HG03457 (cell line): Measurements from ENCODE around the gene SMARCA4.

ENCODE experiments used
- ATAC-seq: cut with Tn5 transposase; IDR thresholded peaks from one replicate; pipeline ENCODE4 v1.9.1; 2021; ENCODE audit warnings: moderate number of reproducible peaks; ENCODE audit not compliant: unreplicated experiment

The SMARCA4 gene

GRCh38 chr19:11028146-11028545, 67.3 kb downstream of the SMARCA4 start:
- ATAC-seq = no peak

DNA sequence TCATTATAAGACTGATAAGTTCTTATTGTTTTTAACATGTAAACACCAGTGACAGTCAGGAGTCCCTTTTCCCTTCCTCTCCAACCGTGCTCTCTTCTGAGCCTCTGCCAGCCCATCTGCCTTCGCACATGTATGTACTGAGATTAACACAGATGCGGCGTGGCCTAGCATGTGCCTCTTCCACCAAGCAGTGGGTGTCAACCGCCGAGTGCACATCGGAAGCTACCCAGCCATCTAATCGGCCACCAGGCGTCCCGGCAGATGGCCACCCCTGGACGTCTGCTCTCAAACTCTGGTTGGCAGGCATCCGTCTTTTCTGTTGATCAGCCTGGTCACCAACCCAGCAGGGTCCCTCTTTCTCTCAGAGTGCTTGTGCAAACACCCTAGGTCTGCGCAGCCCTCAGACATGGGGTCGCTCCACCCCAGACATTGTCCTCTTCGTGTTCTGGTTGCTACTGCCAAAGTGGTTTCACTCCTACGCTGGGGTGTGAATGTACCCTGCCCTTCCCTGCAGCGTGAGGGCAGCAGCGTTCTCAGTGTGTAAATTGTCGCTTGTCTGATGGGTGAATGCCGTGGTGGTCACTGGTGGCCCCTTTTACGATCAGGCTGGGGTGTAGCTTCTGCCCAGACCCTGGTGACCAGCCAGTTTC, 70.7 kb downstream of the SMARCA4 start:
- ATAC-seq = no peak

DNA sequence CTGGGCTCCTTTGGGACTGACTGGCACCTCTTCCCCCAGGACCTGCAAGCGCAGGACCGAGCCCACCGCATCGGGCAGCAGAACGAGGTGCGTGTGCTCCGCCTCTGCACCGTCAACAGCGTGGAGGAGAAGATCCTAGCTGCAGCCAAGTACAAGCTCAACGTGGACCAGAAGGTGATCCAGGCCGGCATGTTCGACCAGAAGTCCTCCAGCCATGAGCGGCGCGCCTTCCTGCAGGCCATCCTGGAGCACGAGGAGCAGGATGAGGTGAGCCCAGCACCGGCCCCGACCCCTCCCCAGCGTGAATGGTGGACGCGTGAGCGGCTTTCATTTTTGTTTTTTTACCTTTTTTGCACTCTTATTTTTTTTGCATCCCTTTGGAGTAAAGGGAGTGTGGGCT, 72.4 kb downstream of the SMARCA4 start:
- ATAC-seq = no peak

- ATAC-seq = no peak
Observed at GRCh38 chr19:11033763-11034162, 72.9 kb downstream of the SMARCA4 start.

DNA sequence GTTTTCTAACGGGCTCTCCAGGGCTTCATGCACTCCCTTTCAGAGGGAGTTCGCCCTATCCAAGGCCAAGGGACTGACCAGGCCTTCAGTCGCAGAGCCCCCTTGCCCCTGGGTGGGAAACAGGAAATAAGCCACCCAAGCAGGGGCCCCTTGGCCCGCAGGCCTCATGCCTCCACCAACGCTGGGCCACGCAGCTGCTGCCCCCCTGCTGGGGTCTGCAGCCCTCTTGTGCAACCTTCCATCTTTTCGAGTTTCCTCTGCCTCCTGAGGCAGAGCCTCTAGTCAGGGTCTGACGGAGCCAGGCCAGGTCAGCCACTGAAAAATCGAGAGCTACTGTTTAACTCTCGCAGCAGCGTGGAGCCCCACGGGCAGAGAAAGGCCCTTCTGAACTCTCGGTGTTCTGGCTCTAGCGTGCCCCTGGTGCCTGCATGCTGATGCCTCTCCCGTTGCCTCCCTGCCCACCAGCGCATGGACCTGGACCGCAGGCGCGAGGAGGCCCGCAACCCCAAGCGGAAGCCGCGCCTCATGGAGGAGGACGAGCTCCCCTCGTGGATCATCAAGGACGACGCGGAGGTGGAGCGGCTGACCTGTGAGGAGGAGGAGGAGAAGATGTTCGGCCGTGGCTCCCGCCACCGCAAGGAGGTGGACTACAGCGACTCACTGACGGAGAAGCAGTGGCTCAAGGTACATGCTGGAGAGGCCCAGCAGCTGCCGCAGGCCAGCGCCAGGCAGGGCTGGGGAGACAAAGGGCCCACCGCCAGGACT, 73.8 kb downstream of the SMARCA4 start:
- no peak for ATAC-seq

- no peak for ATAC-seq
Observed at GRCh38 chr19:11035441-11036377, 74.9 kb downstream of the SMARCA4 start.

DNA sequence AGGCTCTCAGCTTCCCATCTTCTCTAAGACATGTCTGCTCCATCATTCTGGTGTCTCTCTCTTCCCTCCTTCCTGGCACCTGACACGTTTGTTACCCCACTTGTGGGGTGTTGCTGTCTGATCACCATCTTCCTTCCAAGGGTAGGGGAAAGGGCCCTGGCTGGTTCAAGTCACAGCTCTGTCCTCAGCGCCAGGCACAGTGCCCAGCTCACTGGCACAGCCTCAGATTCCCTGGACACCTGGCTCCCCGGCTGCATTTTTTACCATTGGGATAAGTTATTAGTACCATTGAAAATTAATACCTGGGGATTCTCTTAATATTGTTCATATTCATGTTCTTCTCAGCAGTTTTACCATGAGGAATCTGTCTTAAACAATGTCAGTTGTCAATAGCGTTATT, 77.7 kb downstream of the SMARCA4 start:
- ATAC-seq = no peak

DNA sequence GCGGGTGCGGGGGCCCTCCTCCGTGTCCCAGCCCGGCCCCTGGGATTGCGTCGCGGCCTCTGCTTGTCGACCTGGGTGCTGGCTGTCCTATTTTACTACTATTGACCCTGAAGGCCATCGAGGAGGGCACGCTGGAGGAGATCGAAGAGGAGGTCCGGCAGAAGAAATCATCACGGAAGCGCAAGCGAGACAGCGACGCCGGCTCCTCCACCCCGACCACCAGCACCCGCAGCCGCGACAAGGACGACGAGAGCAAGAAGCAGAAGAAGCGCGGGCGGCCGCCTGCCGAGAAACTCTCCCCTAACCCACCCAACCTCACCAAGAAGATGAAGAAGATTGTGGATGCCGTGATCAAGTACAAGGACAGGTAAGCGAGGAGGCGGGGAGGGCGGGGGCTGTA, 80.4 kb downstream of the SMARCA4 start:
- no peak for ATAC-seq

DNA sequence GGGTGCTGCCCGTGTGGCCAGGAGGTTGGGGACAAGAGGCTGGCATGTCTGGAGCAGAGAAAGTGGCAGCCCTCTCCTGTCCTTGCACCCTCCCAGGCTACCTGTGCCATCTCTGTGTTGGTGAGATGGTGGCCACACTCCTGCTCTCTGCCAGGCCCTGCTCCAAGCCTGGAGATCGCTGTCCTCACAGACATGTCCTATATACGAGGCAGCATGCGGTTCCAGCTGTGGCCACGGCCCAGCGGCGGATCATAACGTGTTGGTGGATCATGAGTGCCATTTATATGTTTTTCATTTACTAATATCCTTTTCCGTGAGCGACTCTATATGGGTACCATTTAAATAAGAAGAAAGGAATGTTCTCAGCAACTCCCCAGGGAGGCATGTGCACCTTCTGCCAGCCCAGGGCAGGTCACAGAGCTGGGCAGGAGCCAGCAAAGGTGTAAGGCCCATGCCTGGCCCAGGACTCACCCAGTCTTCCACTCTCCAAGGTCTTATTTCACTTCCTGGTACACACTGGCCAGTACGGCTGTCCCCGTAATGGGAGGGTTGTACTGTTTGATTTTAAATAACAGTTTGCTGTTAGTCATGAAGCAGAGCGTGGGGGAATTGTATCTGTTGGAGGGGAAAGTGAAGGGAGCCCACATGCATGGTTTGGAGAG, 81.3 kb downstream of the SMARCA4 start:
- no peak for ATAC-seq

DNA sequence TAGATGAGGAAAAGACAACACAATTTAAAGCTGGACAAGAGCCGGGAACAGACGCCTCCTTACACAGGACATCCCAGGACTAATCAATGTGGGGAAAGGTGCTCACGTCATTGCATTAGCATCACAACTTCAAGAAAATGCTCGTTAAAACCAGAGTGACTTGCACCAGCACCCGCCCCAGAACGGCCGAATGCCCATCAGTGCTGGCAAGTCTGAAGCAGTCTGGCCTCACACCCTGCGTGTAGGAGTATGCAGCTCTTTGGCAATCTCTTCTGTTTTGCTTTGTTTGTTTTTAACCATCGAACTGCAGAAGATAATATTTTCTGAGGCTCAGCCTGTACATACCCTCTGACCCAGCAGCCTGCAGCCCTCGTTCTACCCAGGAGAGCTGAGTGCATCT, 83.6 kb downstream of the SMARCA4 start:
- no peak for ATAC-seq

DNA sequence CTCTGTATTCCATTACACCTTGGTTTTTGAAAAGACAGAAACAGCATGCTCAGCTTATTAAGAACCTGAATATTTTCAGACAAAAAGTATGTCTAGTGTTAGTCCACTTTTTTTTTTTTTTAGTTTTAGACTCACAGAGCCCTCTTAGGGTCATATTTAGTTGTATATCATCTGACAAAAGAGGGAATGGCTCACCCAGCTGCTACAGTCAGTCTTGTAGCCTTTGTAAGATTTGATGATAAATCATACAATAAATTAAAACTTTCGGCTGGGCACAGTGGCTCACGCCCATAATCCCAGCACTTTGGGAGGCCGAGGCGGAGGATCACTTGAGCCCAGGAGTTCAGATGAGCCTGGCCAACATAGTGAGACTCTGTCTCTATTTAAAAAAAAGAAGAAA, 84.7 kb downstream of the SMARCA4 start:
- no peak for ATAC-seq

DNA sequence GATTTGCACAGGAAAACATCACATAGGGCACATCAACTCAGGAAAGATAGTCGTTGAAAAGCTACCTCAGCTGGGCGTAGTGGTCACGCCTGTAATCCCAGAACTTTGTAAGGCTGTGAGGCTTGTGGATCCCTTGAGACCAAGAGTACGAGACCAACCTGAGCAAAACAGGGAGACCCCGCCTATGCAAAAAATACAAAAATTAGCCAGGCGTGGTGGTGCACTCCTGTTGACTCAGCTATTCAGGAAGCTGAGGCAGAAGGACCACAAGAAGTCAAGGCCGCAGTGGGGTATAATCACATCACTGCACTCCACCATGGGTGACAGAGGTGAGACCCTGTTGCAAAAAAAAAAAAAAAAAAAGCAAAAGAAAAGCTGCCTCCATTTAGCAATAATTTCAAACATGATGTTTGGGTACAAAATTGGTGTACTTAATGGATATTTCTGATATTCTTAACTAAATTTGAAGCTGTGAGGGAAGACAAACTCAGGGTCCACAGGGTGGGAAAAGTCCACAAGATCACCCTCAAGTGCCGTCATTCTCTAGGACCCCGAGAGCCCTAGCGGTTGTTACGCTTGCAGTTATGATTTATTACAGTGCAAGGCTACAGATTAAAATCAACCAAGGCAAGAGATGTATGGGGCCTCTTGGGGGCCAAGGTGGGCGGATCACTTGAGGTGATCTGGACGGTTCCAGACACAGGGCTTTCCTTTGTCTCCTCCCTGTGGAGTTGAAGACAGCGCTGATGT, 86.0 kb downstream of the SMARCA4 start:
- no peak for ATAC-seq

DNA sequence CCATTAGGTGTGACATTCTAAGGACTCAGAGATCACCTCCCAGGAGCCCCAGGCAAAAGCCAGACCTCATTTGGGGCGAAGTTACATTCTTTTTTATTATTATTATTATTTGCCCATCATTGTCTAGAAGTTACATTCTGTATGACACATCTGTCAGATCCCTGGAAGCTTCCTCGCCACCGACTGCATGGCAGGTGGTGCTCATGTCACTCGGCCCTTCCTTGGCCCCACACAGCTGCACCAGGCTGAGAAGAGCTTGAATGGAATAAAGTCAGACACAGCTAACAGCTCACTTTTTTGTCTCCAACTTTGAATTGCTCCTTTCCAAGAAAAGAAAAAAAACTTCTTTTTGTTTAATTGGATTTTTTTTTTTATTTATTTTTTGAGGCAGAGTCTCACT, 87.0 kb downstream of the SMARCA4 start:
- ATAC-seq = no peak

- no peak for ATAC-seq
Observed at GRCh38 chr19:11050323-11051114, 89.7 kb downstream of the SMARCA4 start.

- ATAC-seq = no peak
Observed at GRCh38 chr19:11053817-11054195, 93.0 kb downstream of the SMARCA4 start.

GRCh38 chr19:11054200-11054599, 93.4 kb downstream of the SMARCA4 start:
- no peak for ATAC-seq

DNA sequence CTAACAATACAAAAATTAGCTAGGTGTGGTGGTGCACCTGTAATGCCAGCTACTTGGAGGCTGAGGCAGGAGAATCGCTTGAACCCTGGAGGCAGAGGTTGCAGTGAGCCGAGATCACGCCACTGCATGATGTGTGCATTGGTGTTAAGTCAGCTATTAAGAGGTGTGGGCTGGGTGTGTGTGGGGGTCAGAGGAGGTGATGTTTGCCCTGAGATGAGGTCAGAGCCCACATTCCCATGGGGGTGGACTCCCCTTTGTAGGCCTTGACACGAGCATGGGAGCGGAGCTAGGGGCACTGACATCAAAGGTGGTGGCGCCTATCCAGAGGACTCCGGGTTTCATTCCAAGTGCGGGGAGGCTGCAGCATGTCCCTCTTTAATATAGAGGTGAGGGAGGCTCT, 93.8 kb downstream of the SMARCA4 start:
- ATAC-seq = no peak

- no peak for ATAC-seq
Observed at GRCh38 chr19:11058246-11059030, 97.6 kb downstream of the SMARCA4 start.
